D721Med (cell line): ENCODE measurements around the gene MSI2.

Source experiments
- DNase-seq: peaks from one replicate; pipeline ENCODE4 v3.0.0; 2011; ENCODE audit warnings: low spot score; ENCODE audit not compliant: insufficient read length
- FAIRE-seq: peaks from 2 replicates; lab custom pipeline; 2011; peaks lifted over from hg19 to GRCh38; lab: Jason Lieb, UNC
- TF ChIP-seq, protein P1 (sequence below): IDR thresholded peaks from 2 replicates; pipeline ENCODE4 v1.5.1; 2012; ENCODE audit warnings: mild to moderate bottlenecking, control low read depth; ENCODE audit not compliant: insufficient read depth; ENCODE audit errors: missing control alignments

The MSI2 gene

DNA sequence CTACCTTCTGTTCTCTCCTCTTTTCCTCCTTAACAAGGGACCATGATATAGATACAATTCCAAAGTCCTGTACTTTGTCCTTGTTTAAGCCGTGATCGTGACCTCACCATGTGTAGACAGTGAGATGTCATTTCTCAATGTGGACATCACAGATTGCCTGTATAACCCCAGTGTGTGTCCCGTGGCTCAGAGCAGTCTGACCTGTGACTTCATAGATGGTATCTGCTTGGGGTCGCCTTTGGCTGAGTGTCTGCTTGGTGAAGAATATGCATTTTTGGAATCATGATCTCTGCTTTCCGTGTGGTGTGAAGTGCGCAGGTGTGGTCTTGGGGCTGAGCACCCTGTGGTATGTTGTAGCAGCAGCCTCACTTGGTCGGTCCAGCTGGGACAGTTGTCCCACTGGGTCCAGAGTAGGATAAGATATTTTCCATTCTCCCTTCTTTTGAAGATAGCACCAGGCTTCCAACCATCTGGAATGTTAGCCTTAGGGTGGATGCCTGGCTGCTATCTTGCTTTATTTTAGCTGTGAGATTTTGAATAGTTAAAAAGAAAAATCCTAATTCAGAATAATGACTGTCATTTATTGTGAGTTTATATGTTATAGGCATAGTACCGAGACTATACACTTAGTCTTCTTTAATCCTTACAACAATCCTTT is 13.4 kb downstream of the MSI2 start:
- FAIRE-seq (no peak), DNase-seq (no peak)
- TF ChIP-seq, protein P1, sequence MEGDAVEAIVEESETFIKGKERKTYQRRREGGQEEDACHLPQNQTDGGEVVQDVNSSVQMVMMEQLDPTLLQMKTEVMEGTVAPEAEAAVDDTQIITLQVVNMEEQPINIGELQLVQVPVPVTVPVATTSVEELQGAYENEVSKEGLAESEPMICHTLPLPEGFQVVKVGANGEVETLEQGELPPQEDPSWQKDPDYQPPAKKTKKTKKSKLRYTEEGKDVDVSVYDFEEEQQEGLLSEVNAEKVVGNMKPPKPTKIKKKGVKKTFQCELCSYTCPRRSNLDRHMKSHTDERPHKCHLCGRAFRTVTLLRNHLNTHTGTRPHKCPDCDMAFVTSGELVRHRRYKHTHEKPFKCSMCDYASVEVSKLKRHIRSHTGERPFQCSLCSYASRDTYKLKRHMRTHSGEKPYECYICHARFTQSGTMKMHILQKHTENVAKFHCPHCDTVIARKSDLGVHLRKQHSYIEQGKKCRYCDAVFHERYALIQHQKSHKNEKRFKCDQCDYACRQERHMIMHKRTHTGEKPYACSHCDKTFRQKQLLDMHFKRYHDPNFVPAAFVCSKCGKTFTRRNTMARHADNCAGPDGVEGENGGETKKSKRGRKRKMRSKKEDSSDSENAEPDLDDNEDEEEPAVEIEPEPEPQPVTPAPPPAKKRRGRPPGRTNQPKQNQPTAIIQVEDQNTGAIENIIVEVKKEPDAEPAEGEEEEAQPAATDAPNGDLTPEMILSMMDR = no peak

- DNase-seq = no peak
- no peak for FAIRE-seq
- TF ChIP-seq, protein P1 = no peak
These were observed 14.5 kb downstream of the MSI2 start for GRCh38 chr17:57270801-57271245.

DNA sequence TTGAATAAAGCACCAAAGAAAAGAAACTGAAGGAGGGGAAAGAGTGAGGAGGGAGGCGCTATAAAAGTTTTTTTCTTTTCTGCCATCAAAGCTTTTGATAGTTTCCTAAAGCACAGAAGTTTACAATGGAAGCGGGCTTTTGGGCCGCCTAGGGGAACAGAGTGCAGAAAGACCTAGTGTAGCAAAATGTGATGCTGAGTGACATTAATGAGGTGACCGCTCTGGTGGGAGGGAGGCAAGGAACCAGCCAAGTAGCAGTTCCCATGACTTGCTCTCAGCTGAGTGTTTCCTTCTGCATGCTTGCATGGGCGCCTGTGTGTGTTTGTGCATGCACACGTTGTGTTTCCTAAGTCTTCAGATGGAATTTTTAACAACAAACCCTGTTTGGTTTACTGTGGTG is 15.5 kb downstream of the MSI2 start:
- no peak for DNase-seq
- TF ChIP-seq, protein P1 = no peak
- no peak for FAIRE-seq

- FAIRE-seq (no peak), DNase-seq (no peak)
- TF ChIP-seq, protein P1 = no peak
These were observed 17.2 kb downstream of the MSI2 start for GRCh38 chr17:57273490-57273889.

DNA sequence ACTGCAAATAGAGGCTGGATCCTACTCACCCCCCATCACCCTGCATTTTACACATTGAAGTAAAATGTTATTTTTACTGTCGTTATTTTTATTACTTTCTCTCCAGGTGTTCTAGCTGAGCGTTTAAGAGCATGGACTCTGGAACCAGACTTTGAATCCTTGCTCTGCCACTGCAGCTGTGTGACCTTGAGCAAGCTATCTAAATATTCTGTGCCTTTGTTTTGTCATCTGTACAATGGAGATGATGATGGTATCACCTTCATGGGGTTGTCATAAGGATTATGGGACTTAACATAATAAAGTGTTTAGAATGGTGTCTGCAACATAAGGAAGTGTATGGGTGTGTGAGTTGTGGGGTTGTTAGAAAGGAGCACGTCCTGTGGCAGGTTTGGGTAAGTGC is 17.8 kb downstream of the MSI2 start:
- TF ChIP-seq, protein P1 = no peak
- FAIRE-seq (no peak), DNase-seq (no peak)

- TF ChIP-seq, protein P1 = no peak
- DNase-seq = no peak
- FAIRE-seq = no peak
These were observed 18.9 kb downstream of the MSI2 start for GRCh38 chr17:57275071-57275764.

DNA sequence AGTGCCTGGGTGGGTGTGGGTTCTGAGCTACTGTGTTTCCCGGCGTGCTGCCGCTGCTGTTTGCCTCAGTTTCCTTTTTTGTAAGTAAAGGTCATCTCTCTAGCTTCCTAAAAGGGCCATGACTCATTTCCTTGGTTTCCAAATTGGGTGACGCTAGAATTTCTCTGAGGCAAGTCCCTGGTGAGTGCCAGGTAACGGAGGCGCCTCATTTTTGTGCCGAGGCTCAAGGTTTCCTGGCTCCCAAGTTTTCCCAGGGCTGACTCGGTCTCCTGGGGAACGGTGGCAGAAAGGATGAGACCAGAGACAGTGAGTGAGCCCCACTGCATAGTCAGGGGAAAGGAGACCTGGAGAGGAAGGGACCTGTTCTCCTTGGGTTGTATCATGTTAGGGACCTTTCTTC is 20.3 kb downstream of the MSI2 start:
- TF ChIP-seq, protein P1 = no peak
- no peak for DNase-seq
- no peak for FAIRE-seq
